MM.1S (cell line): ENCODE results near the gene SLC4A4.

Source experiments
- DNase-seq: peaks from one replicate; pipeline ENCODE4 v3.0.0-alpha.2; 2015
- H2AFZ ChIP-seq: fragments of 300-600 bp; sonication (generic); 2 replicates; pipeline ENCODE4 v1.6.0; 2016; ENCODE audit warnings: antibody characterized with exemption, low read length
- H3F3A ChIP-seq: fragments of 300-600 bp; sonication (generic); 2 replicates; pipeline ENCODE4 v1.6.1; 2016; ENCODE audit warnings: mild to moderate bottlenecking, antibody characterized with exemption, low read length, moderate library complexity, mixed read lengths; ENCODE audit not compliant: insufficient read depth
- H3K27ac ChIP-seq: fragments of 300-600 bp; sonication (generic); 2 replicates; pipeline ENCODE4 v1.5.1; 2016; ENCODE audit warnings: mild to moderate bottlenecking, low read length
- H3K27me3 ChIP-seq: fragments of 300-600 bp; sonication (generic); replicated peaks from 2 replicates; pipeline ENCODE4 v1.6.0; 2016; ENCODE audit warnings: low read length; ENCODE audit not compliant: insufficient read depth
- H3K36me3 ChIP-seq: fragments of 300-600 bp; sonication (generic); replicated peaks from 2 replicates; pipeline ENCODE4 v1.6.1; 2016; ENCODE audit warnings: mild to moderate bottlenecking, low read length, mixed read lengths; ENCODE audit not compliant: insufficient read depth
- H3K4me1 ChIP-seq: fragments of 300-600 bp; sonication (generic); 2 replicates; pipeline ENCODE4 v1.6.1; 2016; ENCODE audit warnings: low read length, mixed read lengths
- H3K4me2 ChIP-seq: fragments of 300-600 bp; sonication (generic); 2 replicates; pipeline ENCODE4 v1.6.0; 2016; ENCODE audit warnings: low read depth, low read length
- H3K4me3 ChIP-seq: fragments of 300-600 bp; sonication (generic); 2 replicates; pipeline ENCODE4 v1.5.1; 2016; ENCODE audit warnings: low read length, mixed read lengths
- H3K79me2 ChIP-seq: fragments of 300-600 bp; sonication (generic); 2 replicates; pipeline ENCODE4 v1.6.1; 2016; ENCODE audit warnings: mixed run types, low read length, mixed read lengths
- H3K9ac ChIP-seq: fragments of 300-600 bp; sonication (generic); 2 replicates; pipeline ENCODE4 v1.6.1; 2016; ENCODE audit warnings: low read length, mixed read lengths
- H3K9me2 ChIP-seq: fragments of 300-600 bp; sonication (generic); replicated peaks from 2 replicates; pipeline ENCODE4 v1.6.1; 2016; ENCODE audit warnings: mild to moderate bottlenecking, low read length, mixed read lengths; ENCODE audit not compliant: insufficient read depth
- H3K9me3 ChIP-seq: fragments of 300-600 bp; sonication (generic); replicated peaks from 2 replicates; pipeline ENCODE4 v1.6.1; 2016; ENCODE audit warnings: mild to moderate bottlenecking, low read length, mixed read lengths; ENCODE audit not compliant: insufficient read depth
- H4K20me1 ChIP-seq: fragments of 300-600 bp; sonication (generic); 2 replicates; pipeline ENCODE4 v1.6.1; 2016; ENCODE audit warnings: mild to moderate bottlenecking, low read length, moderate library complexity, mixed read lengths; ENCODE audit not compliant: insufficient read depth
- CTCF ChIP-seq: fragments of 300-600 bp; sonication (generic); IDR thresholded peaks from 2 replicates; pipeline ENCODE4 v1.5.1; 2016; ENCODE audit warnings: antibody characterized with exemption, low read length, mixed read lengths
- EZH2 ChIP-seq: fragments of 300-600 bp; sonication (generic); optimal IDR thresholded peaks from 2 replicates; pipeline ENCODE3; 2017; ENCODE audit warnings: low read depth, mild to moderate bottlenecking, antibody characterized with exemption, low read length, mixed read lengths
- EZH2phosphoT487 ChIP-seq: fragments of 300-600 bp; sonication (generic); IDR thresholded peaks from 2 replicates; pipeline ENCODE4 v1.6.1; 2018; ENCODE audit warnings: antibody characterized with exemption, low read length

SLC4A4 gene

GRCh38 chr4:71449878-71450277, 111.1 kb downstream of the SLC4A4 start:
- no peaks in the 10 kb centered on the region for H4K20me1 ChIP-seq
- no peaks in the 10 kb centered on the region for H3K9me3 ChIP-seq
- no peak overlapping the region for H3K4me3 ChIP-seq
- no peaks in the 10 kb centered on the region for H3K9me2 ChIP-seq
- H3F3A ChIP-seq = peaks cover 10% of the 10 kb centered on the region; the same call in 1 of the 2 replicates
- H3K4me1 ChIP-seq = peaks cover 15% of the 10 kb centered on the region; the same call in 1 of the 2 replicates
- no peak overlapping the region for H3K9ac ChIP-seq
- no peaks in the 10 kb centered on the region for H3K79me2 ChIP-seq
- TF ChIP-seq EZH2 = no peak
- no peak for TF ChIP-seq CTCF
- TF ChIP-seq EZH2phosphoT487 = no peak
- no peak overlapping the region for H2AFZ ChIP-seq
- no peak overlapping the region for H3K4me2 ChIP-seq
- no peak overlapping the region for H3K27ac ChIP-seq
- no peak for DNase-seq
- H3K27me3 ChIP-seq = no peaks in the 10 kb centered on the region
- no peaks in the 10 kb centered on the region for H3K36me3 ChIP-seq

DNA sequence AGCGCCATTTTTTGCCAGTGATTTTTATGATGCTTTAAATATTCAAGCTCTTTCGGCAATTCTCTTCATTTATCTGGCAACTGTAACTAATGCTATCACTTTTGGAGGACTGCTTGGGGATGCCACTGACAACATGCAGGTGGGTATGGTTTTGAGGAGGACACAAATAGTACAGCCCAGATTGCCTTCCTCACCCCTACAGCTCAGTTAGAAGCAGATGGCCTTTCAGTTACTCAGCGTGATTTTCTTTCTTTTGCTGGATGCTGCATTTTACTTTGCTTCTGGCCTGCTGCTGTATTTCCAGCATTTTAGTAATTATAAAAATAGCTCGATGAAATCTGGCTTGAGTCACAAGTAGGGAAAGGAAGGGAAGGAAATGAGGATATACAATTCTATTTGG, 114.7 kb downstream of the SLC4A4 start:
- Histone ChIP-seq H3K27ac (no peak overlapping the region), H3K9me3 (no peaks in the 10 kb centered on the region), H3K4me1 (no peaks in the 10 kb centered on the region), H3K79me2 (no peaks in the 10 kb centered on the region), H3K9ac (no peak overlapping the region), H4K20me1 (no peaks in the 10 kb centered on the region), H3F3A (no peaks in the 10 kb centered on the region), H3K9me2 (no peaks in the 10 kb centered on the region), H3K4me3 (no peak overlapping the region), H3K4me2 (no peak overlapping the region), H2AFZ (no peak overlapping the region), H3K27me3 (no peaks in the 10 kb centered on the region), H3K36me3 (no peaks in the 10 kb centered on the region)
- no peak for DNase-seq
- TF ChIP-seq CTCF (no peak), EZH2phosphoT487 (no peak), EZH2 (no peak)

GRCh38 chr4:71456841-71457240, 118.0 kb downstream of the SLC4A4 start:
- Histone ChIP-seq H3K4me3 (no peak overlapping the region), H3F3A (no peaks in the 10 kb centered on the region), H3K4me2 (no peak overlapping the region), H3K4me1 (no peaks in the 10 kb centered on the region), H3K9me3 (no peaks in the 10 kb centered on the region), H3K9ac (no peak overlapping the region), H3K27ac (no peak overlapping the region), H2AFZ (no peak overlapping the region), H4K20me1 (no peaks in the 10 kb centered on the region), H3K27me3 (no peaks in the 10 kb centered on the region), H3K79me2 (no peaks in the 10 kb centered on the region), H3K36me3 (no peaks in the 10 kb centered on the region), H3K9me2 (no peaks in the 10 kb centered on the region)
- DNase-seq = no peak
- TF ChIP-seq EZH2phosphoT487 = no peak
- TF ChIP-seq EZH2 = no peak
- TF ChIP-seq CTCF = no peak
